CD14-positive monocyte (primary cell): ENCODE measurements around the gene FMNL3. TPM values are rescaled to one million over a fixed set of nuclear protein-coding genes. Genes with fewer than 3 reads are reported as not detected.

Experiments used
- DNase-seq, 3 donors: peaks; one replicate each; pipeline ENCODE4 v3.0.0-alpha.2; 2011 to 2022
- H2AFZ ChIP-seq: 2 replicates; pipeline ENCODE4 v1.6.0; 2012; ENCODE audit warnings: mild to moderate bottlenecking, low read depth, low read length, inconsistent platforms; ENCODE audit not compliant: insufficient read depth, poor library complexity, severe bottlenecking
- H3K27ac ChIP-seq, 2 donors: 1 replicate in 1 of 2; 2 replicates in 1 of 2; pipeline ENCODE4 v1.5.1; 2012 to 2013; ENCODE audit warnings: low read length in 2 of 2, control low read depth in 1 of 2, inconsistent platforms in 1 of 2, low read depth in 1 of 2, mild to moderate bottlenecking in 1 of 2
- H3K27me3 ChIP-seq, 2 donors: one replicate each; pipeline versions ENCODE4 v1.6.0 to v1.6.1; 2011 to 2013; ENCODE audit warnings: low read length in 2 of 2; ENCODE audit not compliant: control insufficient read depth in 2 of 2, insufficient read depth in 2 of 2
- H3K36me3 ChIP-seq, 2 donors: replicated peaks in 1 of 2; 1 replicate in 1 of 2; 2 replicates in 1 of 2; pipeline versions ENCODE4 v1.5.1 to v1.6.1; 2012 to 2013; ENCODE audit warnings: low read length in 2 of 2, control low read depth in 1 of 2, inconsistent platforms in 1 of 2, mild to moderate bottlenecking in 1 of 2; ENCODE audit not compliant: insufficient read depth in 2 of 2, control insufficient read depth in 1 of 2
- H3K4me1 ChIP-seq, 2 donors: 1 replicate in 1 of 2; 2 replicates in 1 of 2; pipeline versions ENCODE4 v1.5.1 to v1.6.1; 2012 to 2013; ENCODE audit warnings: low read length in 2 of 2, control low read depth in 1 of 2, inconsistent platforms in 1 of 2, mild to moderate bottlenecking in 1 of 2, moderate library complexity in 1 of 2; ENCODE audit not compliant: insufficient read depth in 2 of 2, control insufficient read depth in 1 of 2
- H3K4me2 ChIP-seq: replicated peaks from 2 replicates; pipeline ENCODE3; 2012; ENCODE audit warnings: low read length, moderate library complexity, mild to moderate bottlenecking; ENCODE audit not compliant: poor library complexity, severe bottlenecking; ENCODE audit errors: extremely low read depth
- H3K4me3 ChIP-seq, 3 experiments: fragments of 200-600 bp in 1 of 3; sonication (generic) in 1 of 3; replicated peaks in 1 of 3; 1 replicate in 2 of 3; 2 replicates in 1 of 3; pipeline ENCODE4 v1.5.1; 2011 to 2013; ENCODE audit warnings: low read length in 3 of 3, mild to moderate bottlenecking in 3 of 3, control low read depth in 2 of 3, low read depth in 2 of 3, inconsistent platforms in 1 of 3, moderate library complexity in 1 of 3
- H3K79me2 ChIP-seq: 2 replicates; pipeline ENCODE4 v1.6.0; 2012; ENCODE audit warnings: mild to moderate bottlenecking, control low read depth, inconsistent platforms, low read length, moderate library complexity; ENCODE audit not compliant: insufficient read depth
- H3K9ac ChIP-seq: 2 replicates; pipeline ENCODE4 v1.6.0; 2017; ENCODE audit warnings: low read length, mild to moderate bottlenecking; ENCODE audit not compliant: insufficient read depth, poor library complexity, severe bottlenecking
- H3K9me3 ChIP-seq, 2 donors: replicated peaks in 1 of 2; 1 replicate in 1 of 2; 2 replicates in 1 of 2; pipeline versions ENCODE4 v1.5.1 to v1.6.1; 2012 to 2013; ENCODE audit warnings: low read length in 2 of 2, control low read depth in 1 of 2; ENCODE audit not compliant: control insufficient read depth in 1 of 2, insufficient read depth in 1 of 2
- H4K20me1 ChIP-seq: 2 replicates; pipeline ENCODE4 v1.6.0; 2012; ENCODE audit warnings: mild to moderate bottlenecking, low read length, control low read depth, moderate library complexity; ENCODE audit not compliant: insufficient read depth
- H3K27ac Mint-ChIP-seq, 7 donors: one replicate each; pipeline ENCODE4 v1.8.0; 2020; ENCODE audit warnings: mild to moderate bottlenecking in 7 of 7, mixed read lengths in 7 of 7, moderate library complexity in 6 of 7, inconsistent platforms in 2 of 7
- H3K27me3 Mint-ChIP-seq, 3 donors: one replicate each; pipeline ENCODE4 v1.8.0; 2021 to 2022; ENCODE audit warnings: low read depth in 3 of 3, mild to moderate bottlenecking in 3 of 3, mixed read lengths in 3 of 3, moderate library complexity in 3 of 3, inconsistent platforms in 1 of 3
- H3K36me3 Mint-ChIP-seq, 2 donors: one replicate each; pipeline ENCODE4 v1.8.0; 2020; ENCODE audit warnings: mixed read lengths in 2 of 2, inconsistent platforms in 1 of 2, mild to moderate bottlenecking in 1 of 2
- H3K4me1 Mint-ChIP-seq: one replicate; pipeline ENCODE4 v1.8.0; 2020; ENCODE audit warnings: mild to moderate bottlenecking, mixed read lengths
- H3K4me3 Mint-ChIP-seq, 2 donors: one replicate each; pipeline ENCODE4 v1.8.0; 2020; ENCODE audit warnings: mild to moderate bottlenecking in 2 of 2, mixed read lengths in 2 of 2, moderate library complexity in 1 of 2
- H3K9me3 Mint-ChIP-seq, 7 donors: one replicate each; pipeline ENCODE4 v1.8.0; 2020 to 2022; ENCODE audit warnings: mixed read lengths in 7 of 7, mild to moderate bottlenecking in 6 of 7, moderate library complexity in 6 of 7, inconsistent platforms in 2 of 7
- CTCF ChIP-seq: fragments of 200-600 bp; IDR thresholded peaks from one replicate; pipeline ENCODE4 v1.8.0; 2022; ENCODE audit warnings: antibody characterized with exemption, mild to moderate bottlenecking
- whole genome bisulfite sequencing: methylation state at CpG from one replicate; pipeline ENCODE4 v1.1.5; 2013; ENCODE audit warnings: missing lambda C conversion rate; ENCODE audit not compliant: insufficient coverage; 5-methylcytosine and 5-hydroxymethylcytosine counted together
- intact Hi-C, 2 donors: fragments of 100-400 bp; cut with micrococcal nuclease; formaldehyde crosslinking; loops; one replicate each; pipeline versions ENCODE4 v1.15.0 to v1.15.1; 2023
- polyA plus RNA-seq, 3 donors: library from polyadenylated mRNA; depleted of rRNA in 1 of 3; unstranded in 2 of 3; stranded (reverse) in 1 of 3; fragments of 300-500 nt in 2 of 3; fragments of >200 nt in 1 of 3; fragmentation: Illumina TruSeq in 2 of 3; gene quantifications; 1 replicate in 2 of 3; 2 replicates in 1 of 3; pipeline ENCODE4 v1.2.3, GENCODE V29; 2012 to 2021

Gene FMNL3
- polyA plus RNA-seq, 3 donors: 1.5 to 5.4 (median 1.7) TPM

- no peak overlapping the region for H3K27ac Mint-ChIP-seq
- H3K4me1 ChIP-seq: peaks cover 19 to 23% of the 10 kb centered on the region in 2 donors
- TF ChIP-seq CTCF: no peak
- H4K20me1 ChIP-seq: peaks cover 7% of the 10 kb centered on the region
- intact Hi-C loops: no loop called here
- no peaks in the 10 kb centered on the region for H3K9me3 Mint-ChIP-seq
- H3K27me3 ChIP-seq: no peaks in the 10 kb centered on the region
- H3K36me3 ChIP-seq: no peaks in the 10 kb centered on the region
- no peaks in the 10 kb centered on the region for H3K9me3 ChIP-seq
- no peak overlapping the region for H3K27ac ChIP-seq
- H3K79me2 ChIP-seq: peaks cover 3% of the 10 kb centered on the region
- 100% methylated on average over 3 of the region's 8 CpGs for WGBS
- no peak overlapping the region for H3K4me3 ChIP-seq
- H3K9ac ChIP-seq: no peak overlapping the region
- DNase-seq: no peak
- H3K36me3 Mint-ChIP-seq: no peaks in the 10 kb centered on the region
- peaks cover 1 to 5% (median 4%) of the 10 kb centered on the region in 3 donors for H3K27me3 Mint-ChIP-seq
- no peak overlapping the region for H3K4me3 Mint-ChIP-seq
- no peak overlapping the region for H3K4me2 ChIP-seq
- peaks cover 30% of the 10 kb centered on the region for H3K4me1 Mint-ChIP-seq
- no peak overlapping the region for H2AFZ ChIP-seq
Measured at GRCh38 chr12:49693931-49694444, 13.2 kb downstream of the FMNL3 start.

GRCh38 chr12:49692851-49693250, 14.4 kb downstream of the FMNL3 start:
- Mint-ChIP-seq H3K4me1 (peaks cover 18% of the 10 kb centered on the region), H3K27me3 (peaks cover 1 to 4% (median 1%) of the 10 kb centered on the region in 3 donors), H3K36me3 (no peaks in the 10 kb centered on the region), H3K27ac (no peak overlapping the region), H3K9me3 (no peaks in the 10 kb centered on the region), H3K4me3 (no peak overlapping the region)
- H3K4me1 ChIP-seq: peaks cover 8 to 12% of the 10 kb centered on the region in 2 donors
- H3K4me3 ChIP-seq: no peak overlapping the region
- 96% methylated on average over 3 of the region's 3 CpGs for WGBS
- no peak overlapping the region for H3K27ac ChIP-seq
- no peak overlapping the region for H3K4me2 ChIP-seq
- peaks cover 7% of the 10 kb centered on the region for H4K20me1 ChIP-seq
- H3K9me3 ChIP-seq: no peaks in the 10 kb centered on the region
- H3K9ac ChIP-seq: no peak overlapping the region
- no peak for DNase-seq
- H3K27me3 ChIP-seq: no peaks in the 10 kb centered on the region
- intact Hi-C loops: no loop called here
- H3K36me3 ChIP-seq: no peaks in the 10 kb centered on the region
- peaks cover 3% of the 10 kb centered on the region for H3K79me2 ChIP-seq
- no peak for TF ChIP-seq CTCF
- no peak overlapping the region for H2AFZ ChIP-seq
